ENCODE results near the gene RGS19. TPM values are rescaled to one million over a fixed set of nuclear protein-coding genes. Genes with fewer than 3 reads are reported as not detected.

The RGS19 gene
- total RNA-seq, 1 experiment from 2014 or later, result 12.8 TPM

DNA sequence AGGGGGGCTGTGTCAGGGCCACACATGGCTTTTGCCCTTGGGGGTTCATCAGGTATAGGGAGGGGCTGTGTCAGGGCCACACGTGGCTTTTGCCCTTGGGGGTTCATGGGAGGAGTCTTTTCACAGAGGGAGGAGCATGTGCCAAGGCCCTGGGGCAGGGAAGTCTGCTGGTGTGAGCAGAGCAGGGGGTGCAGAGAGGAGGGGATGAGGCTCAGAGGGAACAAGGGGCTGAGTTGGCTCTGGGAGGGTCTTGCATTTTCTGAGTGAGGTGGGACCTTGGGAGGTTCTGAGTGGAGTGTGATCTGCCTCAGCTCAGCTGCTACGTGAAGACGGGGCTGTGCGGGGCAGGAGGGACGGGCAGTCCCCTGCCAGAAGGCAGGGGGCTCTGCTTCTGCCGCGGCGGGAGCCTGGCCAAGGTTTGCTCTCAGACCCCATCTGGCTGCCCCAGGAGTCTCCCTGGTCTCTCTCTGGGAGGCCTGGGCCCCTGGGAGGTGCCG lies 23.9 kb downstream of the RGS19 start:
- no peaks in the 10 kb centered on the region for H4K20me1 ChIP-seq (ENCODE audit: control insufficient read depth, insufficient read depth, insufficient read length)
- no CpG with 5 or more reads among the region's 9 CpGs for WGBS (ENCODE audit: extremely low coverage, insufficient read length, low lambda C conversion rate)
- DNase-seq, result no peak
- no peak overlapping the region for H2BK20ac ChIP-seq (ENCODE audit: low read depth, low read length, poor library complexity, severe bottlenecking)
- H3K23ac ChIP-seq (ENCODE audit: insufficient read length, low read depth, low read length), result no peak overlapping the region
- no peak overlapping the region for H2BK12ac ChIP-seq (ENCODE audit: insufficient read length, low read depth, low read length)
- no peak overlapping the region for H3K4me2 ChIP-seq (ENCODE audit: insufficient read depth, insufficient read length, low read length)
- H3K23me2 ChIP-seq (ENCODE audit: insufficient read length, low read depth, low read length, poor library complexity, severe bottlenecking), result no peaks in the 10 kb centered on the region
- H2AK5ac ChIP-seq (ENCODE audit: insufficient read length, low read length), result no peak overlapping the region
- no peaks in the 10 kb centered on the region for H3K4me1 ChIP-seq (ENCODE audit: insufficient read depth, low read length)
- TF ChIP-seq, protein P1, sequence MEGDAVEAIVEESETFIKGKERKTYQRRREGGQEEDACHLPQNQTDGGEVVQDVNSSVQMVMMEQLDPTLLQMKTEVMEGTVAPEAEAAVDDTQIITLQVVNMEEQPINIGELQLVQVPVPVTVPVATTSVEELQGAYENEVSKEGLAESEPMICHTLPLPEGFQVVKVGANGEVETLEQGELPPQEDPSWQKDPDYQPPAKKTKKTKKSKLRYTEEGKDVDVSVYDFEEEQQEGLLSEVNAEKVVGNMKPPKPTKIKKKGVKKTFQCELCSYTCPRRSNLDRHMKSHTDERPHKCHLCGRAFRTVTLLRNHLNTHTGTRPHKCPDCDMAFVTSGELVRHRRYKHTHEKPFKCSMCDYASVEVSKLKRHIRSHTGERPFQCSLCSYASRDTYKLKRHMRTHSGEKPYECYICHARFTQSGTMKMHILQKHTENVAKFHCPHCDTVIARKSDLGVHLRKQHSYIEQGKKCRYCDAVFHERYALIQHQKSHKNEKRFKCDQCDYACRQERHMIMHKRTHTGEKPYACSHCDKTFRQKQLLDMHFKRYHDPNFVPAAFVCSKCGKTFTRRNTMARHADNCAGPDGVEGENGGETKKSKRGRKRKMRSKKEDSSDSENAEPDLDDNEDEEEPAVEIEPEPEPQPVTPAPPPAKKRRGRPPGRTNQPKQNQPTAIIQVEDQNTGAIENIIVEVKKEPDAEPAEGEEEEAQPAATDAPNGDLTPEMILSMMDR (conservative IDR thresholded peaks at IDR 0.05), result no peak
- no peak overlapping the region for H3K9ac ChIP-seq (ENCODE audit: extremely low read depth, insufficient read length, low read length)
- H2BK5ac ChIP-seq (ENCODE audit: insufficient read length, low read length), result no peak overlapping the region
- H3K14ac ChIP-seq (ENCODE audit: insufficient read depth, low read length), result no peak overlapping the region
- H3K27ac ChIP-seq (ENCODE audit: insufficient read length, low read depth, low read length), result no peak overlapping the region
- no peak overlapping the region; a peak in 1 of 5 replicates for H3K4me3 Mint-ChIP-seq
- H2AFZ ChIP-seq (ENCODE audit: low read length), result no peak overlapping the region
- 0 out of 7 replicates have a peak overlapping the region, but pooled peaks of 1 of the 3 experiments have one; percentile 35 for H3K27ac Mint-ChIP-seq
- no peak overlapping the region for H3K18ac ChIP-seq (ENCODE audit: insufficient read length, low read depth, low read length)
- H2BK15ac ChIP-seq (ENCODE audit: low read depth, low read length), result no peak overlapping the region
- H3K56ac ChIP-seq (ENCODE audit: insufficient read length, low read depth, low read length), result no peak overlapping the region
- no peak overlapping the region for H2BK120ac ChIP-seq (ENCODE audit: low read depth, low read length, poor library complexity, severe bottlenecking)
- no peak overlapping the region for H3K4ac ChIP-seq (ENCODE audit: low read depth, low read length)
- H3K79me2 ChIP-seq (ENCODE audit: insufficient read depth, low read length), result no peaks in the 10 kb centered on the region
- peaks cover 21 to 30% of the 10 kb centered on the region in 2 experiments for H3K4me1 Mint-ChIP-seq
- no peaks in the 10 kb centered on the region; the same call in 1 of the 2 replicates for H3K27me3 ChIP-seq (ENCODE audit: insufficient read depth, low read length)
- no peak overlapping the region for H4K5ac ChIP-seq (ENCODE audit: insufficient read length, low read depth, low read length)
- H3K9me3 Mint-ChIP-seq, result no peaks in the 10 kb centered on the region; a peak in 1 of 5 replicates
- peaks cover 31% of the 10 kb centered on the region for H3K27me3 Mint-ChIP-seq (ENCODE audit: low read depth)
- H4K91ac ChIP-seq (ENCODE audit: insufficient read length, low read depth, low read length), result no peak overlapping the region
- H3K9me3 ChIP-seq (ENCODE audit: control insufficient read depth, low read depth, low read length), result no peaks in the 10 kb centered on the region
- no peaks in the 10 kb centered on the region for H3K79me1 ChIP-seq (ENCODE audit: insufficient read depth, low read depth, low read length, poor library complexity, severe bottlenecking)
- no peak overlapping the region for H3T11ph ChIP-seq (ENCODE audit: low read length)
- H3K36me3 Mint-ChIP-seq (ENCODE audit: insufficient read depth in 1 of 3, low read depth in 3 of 3), result no peaks in the 10 kb centered on the region; a peak in 1 of 7 replicates
- H4K8ac ChIP-seq (replicated peaks; ENCODE audit: insufficient read length, low read depth, low read length), result no peak overlapping the region

All from H9 (cell line).